HTERT RPE-1 (cell line): Measurements from ENCODE around the gene RAD51AP1.

Experiments used
- in situ Hi-C: fragments of 300-500 bp; cut with MboI; formaldehyde crosslinking; loops from 4 replicates; pipeline ENCODE4 v1.14.3; 2020; ENCODE audit warnings: low sequenced_read_pairs

RAD51AP1 gene

DNA sequence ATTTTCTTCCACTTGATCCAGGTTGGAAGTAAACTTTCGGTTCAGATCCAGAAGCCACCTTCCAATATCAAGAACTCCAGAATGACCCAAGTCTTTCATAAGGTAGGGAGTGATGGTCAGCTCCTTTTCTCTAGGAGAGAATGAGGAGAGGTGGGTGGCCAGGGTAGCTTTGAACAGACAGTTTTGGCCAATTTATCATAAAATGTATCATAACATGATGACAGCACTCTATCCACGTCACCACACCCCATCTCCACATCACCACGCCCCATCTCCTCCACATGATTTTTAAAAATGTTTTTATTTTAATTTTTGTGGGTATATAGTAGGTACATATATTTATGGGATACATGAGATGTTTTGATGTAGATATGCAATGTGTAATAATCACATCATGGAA is 50.2 kb downstream of the RAD51AP1 start:
- in situ Hi-C loops: no loop called here

GRCh38 chr12:4589941-4590340 is 51.3 kb downstream of the RAD51AP1 start:
- in situ Hi-C loops: no loop called here

- in situ Hi-C loops: no loop called here
Observed at GRCh38 chr12:4591180-4591687, 52.5 kb downstream of the RAD51AP1 start.

DNA sequence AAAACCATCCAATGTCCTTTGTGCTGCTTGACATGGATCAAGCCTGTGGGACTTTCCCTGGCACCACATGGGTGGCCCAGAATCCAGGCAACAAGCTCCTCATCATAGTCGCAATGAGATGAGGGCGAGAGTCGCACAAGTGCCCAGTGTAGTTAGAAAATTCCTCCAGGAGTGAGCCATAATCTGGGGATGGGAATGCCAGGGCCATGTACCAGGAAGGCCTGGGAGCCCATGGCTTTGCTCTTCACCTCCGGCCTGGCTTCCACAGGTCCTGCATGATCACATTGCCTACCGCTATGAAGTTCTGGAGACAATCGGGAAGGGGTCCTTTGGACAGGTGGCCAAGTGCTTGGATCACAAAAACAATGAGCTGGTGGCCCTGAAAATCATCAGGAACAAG is 57.2 kb downstream of the RAD51AP1 start:
- in situ Hi-C loops: no loop called here

- in situ Hi-C loops: no loop called here
Observed at GRCh38 chr12:4603421-4603820, 64.7 kb downstream of the RAD51AP1 start.

DNA sequence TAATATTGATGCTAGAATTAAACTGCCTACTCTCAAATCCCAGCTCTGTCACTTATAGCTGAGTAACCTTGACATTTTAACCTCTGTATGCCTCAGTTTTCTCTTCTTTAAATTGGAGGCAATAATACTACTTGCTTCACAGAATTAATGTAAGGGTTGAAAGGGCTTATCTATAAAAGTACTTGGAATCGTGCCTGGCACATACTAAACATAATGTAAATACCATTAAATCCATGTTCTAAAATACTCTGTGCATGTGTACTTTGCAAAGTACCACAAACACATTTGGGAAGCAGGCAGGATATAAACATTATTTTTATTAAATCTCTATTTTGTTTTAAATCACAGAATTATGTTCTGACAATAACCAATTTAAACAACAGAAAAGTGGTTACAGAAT is 65.3 kb downstream of the RAD51AP1 start:
- in situ Hi-C loops: no loop called here

- in situ Hi-C loops: no loop called here
Observed at GRCh38 chr12:4604684-4605193, 66.0 kb downstream of the RAD51AP1 start.

- in situ Hi-C loops: no loop called here
Observed at GRCh38 chr12:4607056-4607455, 68.4 kb downstream of the RAD51AP1 start.

GRCh38 chr12:4609071-4609470 is 70.4 kb downstream of the RAD51AP1 start:
- in situ Hi-C loops: no loop called here
